Measurements from ENCODE around the gene DDIT3.

DDIT3 gene

GRCh38 chr12:57554453-57554852 lies 34.1 kb upstream of the DDIT3 start:
- Histone ChIP-seq H3K4me3 (ENCODE audit: low read depth, low read length) (no peak overlapping the region), H3K4me2 (ENCODE audit: low read length) (no peak overlapping the region), H3K36me3 (ENCODE audit: control insufficient read depth, insufficient read depth, low read length) (no peaks in the 10 kb centered on the region), H3K27me3 (ENCODE audit: control insufficient read depth, insufficient read depth, low read length) (no peaks in the 10 kb centered on the region), H3K27ac (no peak overlapping the region), H3K4me1 (peaks cover 4% of the 10 kb centered on the region), H3K9me3 (ENCODE audit: control insufficient read depth, low read length) (no peaks in the 10 kb centered on the region), H3K9ac (no peak overlapping the region), H2AFZ (no peak overlapping the region), H3K79me2 (peaks cover 2% of the 10 kb centered on the region)
- no peak for TF ChIP-seq CTCF (IDR thresholded peaks at IDR 0.05)

- Histone ChIP-seq H3K4me3 (ENCODE audit: low read depth, low read length) (no peak overlapping the region), H3K9me3 (ENCODE audit: control insufficient read depth, low read length) (no peaks in the 10 kb centered on the region), H3K79me2 (peaks cover 2% of the 10 kb centered on the region), H3K4me1 (peaks cover 4% of the 10 kb centered on the region), H2AFZ (no peak overlapping the region), H3K4me2 (ENCODE audit: low read length) (no peak overlapping the region), H3K9ac (no peak overlapping the region), H3K27me3 (ENCODE audit: control insufficient read depth, insufficient read depth, low read length) (no peaks in the 10 kb centered on the region), H3K36me3 (ENCODE audit: control insufficient read depth, insufficient read depth, low read length) (no peaks in the 10 kb centered on the region), H3K27ac (no peak overlapping the region)
- no peak for TF ChIP-seq CTCF (IDR thresholded peaks at IDR 0.05)
Observed at GRCh38 chr12:57553343-57554202, 33.3 kb upstream of the DDIT3 start.

GRCh38 chr12:57552835-57553313 lies 32.6 kb upstream of the DDIT3 start:
- H3K4me2 ChIP-seq (ENCODE audit: low read length), result no peak overlapping the region
- H2AFZ ChIP-seq, result no peak overlapping the region
- no peak overlapping the region for H3K27ac ChIP-seq
- H3K4me3 ChIP-seq (ENCODE audit: low read depth, low read length), result no peak overlapping the region
- no peaks in the 10 kb centered on the region for H3K27me3 ChIP-seq (ENCODE audit: control insufficient read depth, insufficient read depth, low read length)
- no peaks in the 10 kb centered on the region for H3K9me3 ChIP-seq (ENCODE audit: control insufficient read depth, low read length)
- TF ChIP-seq CTCF (IDR thresholded peaks at IDR 0.05), result no peak
- H3K9ac ChIP-seq, result no peak overlapping the region
- H3K79me2 ChIP-seq, result peaks cover 2% of the 10 kb centered on the region
- no peaks in the 10 kb centered on the region for H3K36me3 ChIP-seq (ENCODE audit: control insufficient read depth, insufficient read depth, low read length)
- peaks cover 4% of the 10 kb centered on the region for H3K4me1 ChIP-seq

GRCh38 chr12:57552306-57552651 lies 32.0 kb upstream of the DDIT3 start:
- Histone ChIP-seq H3K36me3 (ENCODE audit: control insufficient read depth, insufficient read depth, low read length) (no peaks in the 10 kb centered on the region), H3K27me3 (ENCODE audit: control insufficient read depth, insufficient read depth, low read length) (no peaks in the 10 kb centered on the region), H3K4me3 (ENCODE audit: low read depth, low read length) (no peak overlapping the region), H3K4me1 (peaks cover 4% of the 10 kb centered on the region), H2AFZ (no peak overlapping the region), H3K4me2 (ENCODE audit: low read length) (no peak overlapping the region), H3K9ac (no peak overlapping the region), H3K79me2 (peaks cover 2% of the 10 kb centered on the region), H3K9me3 (ENCODE audit: control insufficient read depth, low read length) (no peaks in the 10 kb centered on the region), H3K27ac (no peak overlapping the region)
- no peak for TF ChIP-seq CTCF (IDR thresholded peaks at IDR 0.05)

Measured in parathyroid adenoma (tissue), 2 donors.